Measurements from ENCODE around the gene AKAP14. TPM values are rescaled to one million over a fixed set of nuclear protein-coding genes. Genes with fewer than 3 reads are reported as not detected.
A peak's percentile ranks its signal among the peaks of the same experiment; 100 is the strongest.

AKAP14 gene
- total RNA-seq (2014; rRNA removed; shearing (Covaris generic)) = not detected in 2 replicates
- not detected in 2 replicates for total RNA-seq (2022)
- percentile 5 among the genes with signal in this experiment for Bru-seq, nascent RNA
- percentile 6 among the genes with signal in this experiment for BruChase-seq, experiment 1, labeled RNA remaining after a 6-hour chase
- BruChase-seq, experiment 2, labeled RNA remaining after a 2-hour chase = percentile 17 among the genes with signal in this experiment
- long read RNA-seq = 0 reads

DNA sequence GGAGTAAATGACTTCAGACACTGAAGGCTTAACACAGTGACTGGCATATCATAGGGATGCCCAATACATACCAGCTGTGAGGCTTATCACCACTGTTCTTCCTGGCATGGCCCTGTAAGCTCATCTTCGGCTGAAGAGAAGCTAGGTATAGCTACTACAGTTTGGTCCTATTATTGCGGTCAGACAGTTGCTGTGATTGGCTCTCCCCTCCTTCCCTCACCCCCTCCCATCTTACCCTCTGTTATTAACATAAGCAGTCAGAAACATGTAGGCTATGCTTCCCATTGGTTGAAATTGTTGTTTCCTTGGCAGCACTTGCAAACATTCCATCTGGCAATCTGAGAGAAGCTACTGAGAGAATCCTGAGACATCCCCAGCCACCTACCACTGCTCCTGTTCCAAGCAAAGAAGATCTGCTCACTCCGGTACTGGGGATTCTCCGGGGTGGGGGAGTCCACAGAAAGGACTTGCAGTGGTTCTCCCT, at the start of gene AKAP14:
TSS of gene AKAP14 (plus strand) at position 51 of the 484 bp plus-strand sequence. CDS start 7,331 bp downstream, outside the sequence.
- TF ChIP-seq EZH2phosphoT487 (IDR thresholded peaks at IDR 0.05; ENCODE audit: borderline replicate concordance, low read depth, low read length) = no peak
- TF ChIP-seq, protein P1, sequence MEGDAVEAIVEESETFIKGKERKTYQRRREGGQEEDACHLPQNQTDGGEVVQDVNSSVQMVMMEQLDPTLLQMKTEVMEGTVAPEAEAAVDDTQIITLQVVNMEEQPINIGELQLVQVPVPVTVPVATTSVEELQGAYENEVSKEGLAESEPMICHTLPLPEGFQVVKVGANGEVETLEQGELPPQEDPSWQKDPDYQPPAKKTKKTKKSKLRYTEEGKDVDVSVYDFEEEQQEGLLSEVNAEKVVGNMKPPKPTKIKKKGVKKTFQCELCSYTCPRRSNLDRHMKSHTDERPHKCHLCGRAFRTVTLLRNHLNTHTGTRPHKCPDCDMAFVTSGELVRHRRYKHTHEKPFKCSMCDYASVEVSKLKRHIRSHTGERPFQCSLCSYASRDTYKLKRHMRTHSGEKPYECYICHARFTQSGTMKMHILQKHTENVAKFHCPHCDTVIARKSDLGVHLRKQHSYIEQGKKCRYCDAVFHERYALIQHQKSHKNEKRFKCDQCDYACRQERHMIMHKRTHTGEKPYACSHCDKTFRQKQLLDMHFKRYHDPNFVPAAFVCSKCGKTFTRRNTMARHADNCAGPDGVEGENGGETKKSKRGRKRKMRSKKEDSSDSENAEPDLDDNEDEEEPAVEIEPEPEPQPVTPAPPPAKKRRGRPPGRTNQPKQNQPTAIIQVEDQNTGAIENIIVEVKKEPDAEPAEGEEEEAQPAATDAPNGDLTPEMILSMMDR (conservative IDR thresholded peaks at IDR 0.05; ENCODE audit: low read length) = no peak
- CTCF ChIA-PET (ENCODE audit: unreplicated experiment) = no interaction called here

DNA sequence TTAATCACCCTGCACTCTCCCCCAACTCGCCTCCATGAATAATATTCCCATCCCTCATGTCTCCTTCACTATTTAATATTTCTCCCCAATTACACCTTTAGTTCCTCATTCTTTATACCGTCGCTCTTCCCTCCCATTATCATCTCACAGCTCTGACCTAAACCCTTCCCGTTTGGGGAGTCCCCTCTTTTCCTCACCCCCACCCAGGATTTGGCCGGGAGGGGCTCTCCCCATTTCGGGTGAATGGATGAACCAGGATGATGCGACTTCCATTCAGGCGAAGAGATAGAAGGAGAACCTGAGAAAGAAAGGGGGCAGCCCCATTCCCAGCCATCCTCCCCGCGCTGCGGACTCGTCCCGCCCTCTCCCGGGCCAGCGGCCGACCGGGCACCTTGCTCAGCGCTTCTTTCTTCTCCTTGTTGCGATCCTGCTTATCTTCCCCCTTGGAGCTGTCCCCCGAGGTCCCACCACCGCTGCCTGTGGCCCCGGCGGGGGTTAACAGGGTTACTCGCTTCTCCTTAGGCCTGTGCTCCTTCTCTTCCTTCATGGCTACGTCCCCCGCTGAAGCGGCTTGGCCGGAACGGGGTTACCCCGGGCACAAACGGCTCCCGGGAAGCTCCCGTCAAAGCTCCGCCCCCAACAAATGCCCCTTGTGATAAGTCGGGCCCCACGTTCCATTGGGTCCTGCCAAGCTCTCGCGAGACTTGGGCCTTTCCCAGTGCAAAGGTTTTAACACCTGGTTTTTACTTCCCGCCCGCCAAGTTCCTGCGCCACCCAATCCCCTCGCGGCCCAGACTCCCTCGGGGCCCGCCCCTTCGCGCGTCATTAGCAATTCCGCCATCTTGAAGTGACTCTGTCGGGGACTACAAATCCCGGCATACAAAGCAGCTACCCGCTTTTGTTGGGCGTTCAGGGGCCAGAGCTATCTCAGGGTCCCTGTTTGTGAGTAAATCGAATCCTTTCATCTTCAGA, 43.0 kb upstream of the AKAP14 start, which contains the start of gene UPF3B:
TSS of gene UPF3B (minus strand) at position 582 of the 972 bp plus-strand sequence. CDS start at position 547, 35 bp downstream.
- CTCF ChIA-PET (ENCODE audit: unreplicated experiment) = interaction anchor here (0.5 kb wide), 1 partner anchor 18 kb away, joined by 3 read pairs; no protein-coding TSS in a partner anchor
- intact Hi-C loops (cut with micrococcal nuclease; ENCODE audit: unreplicated experiment) = loop anchor here (2.0 to 5.0 kb wide), 2 partner anchors 18 to 60 kb away; partner anchors contain the start of genes NDUFA1, RNF113A and RPL39

More for the DNA sequence above, at the start of gene AKAP14:
- Histone ChIP-seq H4K20me1 (ENCODE audit: insufficient read depth, low read length) (no peaks in the 10 kb centered on the region), H3K9me3 (ENCODE audit: low read length) (no peaks in the 10 kb centered on the region), H3K27ac (ENCODE audit: low read depth, low read length, poor library complexity, severe bottlenecking) (no peak within 1 kb of the TSS), H3K4me2 (ENCODE audit: low read length) (no peak within 1 kb of the TSS), H3K79me2 (ENCODE audit: insufficient read depth, low read depth, low read length) (no peaks in the 10 kb centered on the region), H3K9me2 (ENCODE audit: insufficient read depth, low read length) (no peaks in the 10 kb centered on the region), H3K4me3 (ENCODE audit: low read depth, low read length, poor library complexity, severe bottlenecking) (no peak within 1 kb of the TSS), H3K4me1 (ENCODE audit: insufficient read depth, low read length, poor library complexity, severe bottlenecking) (no peaks in the 10 kb centered on the region), H2AFZ (ENCODE audit: low read length) (no peak within 1 kb of the TSS), H3K36me3 (ENCODE audit: insufficient read depth, low read length) (no peaks in the 10 kb centered on the region)
- POLR2A ChIA-PET = interaction anchor here (0.7 kb wide), 1 partner anchor 120 kb away, joined by 4 read pairs; no protein-coding TSS in a partner anchor
- DNase-seq (ENCODE audit: low spot score) = no peak
- no TSS peak for BruUV-seq (replicated peaks)
- intact Hi-C loops (cut with micrococcal nuclease; ENCODE audit: unreplicated experiment) = no loop called here

More for the DNA sequence above, 43.0 kb upstream of the AKAP14 start, which contains the start of gene UPF3B:
- TF ChIP-seq EZH2phosphoT487 (IDR thresholded peaks at IDR 0.05; ENCODE audit: borderline replicate concordance, low read depth, low read length) = no peak
- TF ChIP-seq, protein P1 (conservative IDR thresholded peaks at IDR 0.05; ENCODE audit: low read length) = no peak
- peak within 1 kb of the TSS; percentile 87 for H3K4me2 ChIP-seq (ENCODE audit: low read length)
- POLR2A ChIA-PET = interaction anchor here (0.6 to 1.6 kb wide), 10 partner anchors 10 to 94 kb away, joined by 3 to 14 read pairs (median 3); partner anchors contain the start of genes NDUFA1, RNF113A, RPL39 and SOWAHD
- H3K9me3 ChIP-seq (ENCODE audit: low read length) = no peaks in the 10 kb centered on the region
- H3K36me3 ChIP-seq (ENCODE audit: insufficient read depth, low read length) = peaks cover 40% of the 10 kb centered on the region
- H3K9me2 ChIP-seq (ENCODE audit: insufficient read depth, low read length) = no peaks in the 10 kb centered on the region
- H4K20me1 ChIP-seq (ENCODE audit: insufficient read depth, low read length) = no peaks in the 10 kb centered on the region
- peaks cover 15% of the 10 kb centered on the region for H3K4me1 ChIP-seq (ENCODE audit: insufficient read depth, low read length, poor library complexity, severe bottlenecking)
- peaks cover 18% of the 10 kb centered on the region for H3K79me2 ChIP-seq (ENCODE audit: insufficient read depth, low read depth, low read length)
- peak within 1 kb of the TSS; percentile 96 for H3K4me3 ChIP-seq (ENCODE audit: low read depth, low read length, poor library complexity, severe bottlenecking)
- peak; percentile 98 for DNase-seq (ENCODE audit: low spot score)
- H3K27ac ChIP-seq (ENCODE audit: low read depth, low read length, poor library complexity, severe bottlenecking) = peak within 1 kb of the TSS; percentile 44
- BruUV-seq (replicated peaks) = no TSS peak
- peak within 1 kb of the TSS; percentile 76 for H2AFZ ChIP-seq (ENCODE audit: low read length)
